GM12891 (cell line): ENCODE results near the gene EP300.
"Not testable (repeated sequence)": the region's sequence is repeated elsewhere in the genome, so short reads cannot be mapped to it uniquely, and the experiment has no call there.

Experiments used
- POLR2A ChIP-seq: IDR thresholded peaks from 2 replicates; pipeline ENCODE4 v1.6.1; 2011; ENCODE audit warnings: low read depth, low read length, control low read depth
- POLR2AphosphoS5 ChIP-seq: IDR thresholded peaks from 2 replicates; pipeline ENCODE4 v1.6.1; 2011; ENCODE audit warnings: low read depth, low read length, control low read depth
- SPI1 ChIP-seq: IDR thresholded peaks from 2 replicates; pipeline ENCODE4 v1.6.1; 2011; ENCODE audit warnings: low read depth, low read length, control low read depth
- TAF1 ChIP-seq: IDR thresholded peaks from 2 replicates; pipeline ENCODE4 v1.6.1; 2011; ENCODE audit warnings: low read depth, low read length, control low read depth

GRCh38 chr22:41180362-41180761, 88.0 kb downstream of the EP300 start:
- not testable (repeated sequence) for TF ChIP-seq POLR2A, TAF1, POLR2AphosphoS5, SPI1
